SK-N-SH (cell line): ENCODE results near the gene ANGPTL1. TPM values are rescaled to one million over a fixed set of nuclear protein-coding genes. Genes with fewer than 3 reads are reported as not detected.

Experiments
- CTCF ChIA-PET: fragments of 300-600, 350-600 bp; formaldehyde crosslinking; extraction: SDS; loops from one replicate; lab custom pipeline; 2021; lab: Yijun Ruan, JAX
- POLR2A ChIA-PET: fragments of 350-600 bp; sonication (Branson Sonifier 250); formaldehyde crosslinking; extraction: SDS; loops from one replicate; lab custom pipeline; 2020; ENCODE audit warnings: antibody characterized with exemption, inconsistent platforms; lab: Yijun Ruan, JAX
- DNase-seq: peaks from one replicate; pipeline ENCODE4 v3.0.0; 2012
- H2AFZ ChIP-seq: fragments of 200-600 bp; sonication (generic); 2 replicates; pipeline ENCODE4 v1.8.1; 2016; ENCODE audit warnings: antibody characterized with exemption, mild to moderate bottlenecking, low read depth
- H3F3A ChIP-seq: fragments of 200-600 bp; sonication (generic); replicated peaks from 2 replicates; pipeline ENCODE3; 2016; ENCODE audit warnings: antibody characterized with exemption, mild to moderate bottlenecking; ENCODE audit not compliant: insufficient read depth
- H3K27ac ChIP-seq, 2 experiments: fragments of 200-500 bp in 1 of 2; fragments of 200-600 bp in 1 of 2; sonication (Bioruptor generic) in 1 of 2; sonication (generic), shearing (Covaris generic) in 1 of 2; 2 replicates each; pipeline versions ENCODE4 v1.5.1 to v1.6.1; 2014 to 2016; ENCODE audit warnings: low read depth in 2 of 2, inconsistent platforms in 1 of 2, low read length in 1 of 2, mild to moderate bottlenecking in 1 of 2, mixed read lengths in 1 of 2
- H3K27me3 ChIP-seq: fragments of 200-600 bp; sonication (generic), shearing (Covaris generic); 2 replicates; pipeline ENCODE4 v1.6.1; 2016; ENCODE audit warnings: mixed run types; ENCODE audit not compliant: insufficient read depth
- H3K36me3 ChIP-seq, 2 experiments: fragments of 200-500 bp in 1 of 2; fragments of 200-600 bp in 1 of 2; sonication (Bioruptor generic) in 1 of 2; sonication (generic) in 1 of 2; replicated peaks in 1 of 2; 2 replicates each; pipeline versions ENCODE3 to v1.5.1; 2014 to 2016; ENCODE audit warnings: low read length in 1 of 2, mild to moderate bottlenecking in 1 of 2; ENCODE audit not compliant: insufficient read depth in 2 of 2, control insufficient read depth in 1 of 2
- H3K4me1 ChIP-seq, 2 experiments: fragments of 200-500 bp in 1 of 2; fragments of 200-600 bp in 1 of 2; sonication (Bioruptor generic) in 1 of 2; sonication (generic), shearing (Covaris generic) in 1 of 2; 2 replicates each; pipeline versions ENCODE4 v1.5.1 to v1.6.1; 2014 to 2016; ENCODE audit warnings: low read depth in 1 of 2, low read length in 1 of 2, mixed run types in 1 of 2; ENCODE audit not compliant: insufficient read depth in 2 of 2, control insufficient read depth in 1 of 2
- H3K4me2 ChIP-seq: fragments of 200-600 bp; sonication (generic), shearing (Covaris generic); 2 replicates; pipeline ENCODE4 v1.6.1; 2017; ENCODE audit warnings: mixed run types
- H3K4me3 ChIP-seq, 2 experiments: fragments of 200-500 bp in 1 of 2; fragments of 200-600 bp in 1 of 2; sonication (Bioruptor generic) in 1 of 2; sonication (generic), shearing (Covaris generic) in 1 of 2; 2 replicates each; pipeline versions ENCODE4 v1.5.1 to v1.8.1; 2014 to 2016; ENCODE audit warnings: low read depth in 2 of 2, inconsistent platforms in 1 of 2, low read length in 1 of 2, mild to moderate bottlenecking in 1 of 2, mixed read lengths in 1 of 2, moderate library complexity in 1 of 2
- H3K79me2 ChIP-seq: fragments of 200-600 bp; sonication (generic); 2 replicates; pipeline ENCODE4 v1.8.1; 2017; ENCODE audit warnings: mild to moderate bottlenecking; ENCODE audit not compliant: insufficient read depth
- H3K9ac ChIP-seq: fragments of 200-600 bp; sonication (generic); 2 replicates; pipeline ENCODE4 v1.6.1; 2017; ENCODE audit warnings: mixed run types
- H3K9me2 ChIP-seq: fragments of 200-600 bp; sonication (generic); 2 replicates; pipeline ENCODE4 v1.6.1; 2017; ENCODE audit warnings: mixed run types
- H3K9me3 ChIP-seq: fragments of 200-600 bp; sonication (generic); 2 replicates; pipeline ENCODE4 v1.6.1; 2017; ENCODE audit warnings: mixed run types, mild to moderate bottlenecking, moderate library complexity
- H4K20me1 ChIP-seq: fragments of 200-600 bp; sonication (generic); 2 replicates; pipeline ENCODE4 v1.6.1; 2017; ENCODE audit warnings: mild to moderate bottlenecking, mixed run types; ENCODE audit not compliant: insufficient read depth
- ELF1 ChIP-seq: IDR thresholded peaks from 2 replicates; pipeline ENCODE4 v1.4.0; 2012
- FOXJ3 ChIP-seq: sonication (generic); formaldehyde crosslinking; IDR thresholded peaks from 2 replicates; pipeline ENCODE4 v1.5.1; 2020; ENCODE audit warnings: mild to moderate bottlenecking, missing genetic modification reagents
- FOXM1 ChIP-seq: IDR thresholded peaks from 2 replicates; pipeline ENCODE4 v1.4.0; 2012; ENCODE audit warnings: low read depth, mild to moderate bottlenecking
- GABPA ChIP-seq: IDR thresholded peaks from 2 replicates; pipeline ENCODE4 v1.4.0; 2012; ENCODE audit warnings: low read depth, mild to moderate bottlenecking
- GATA2 ChIP-seq: sonication (generic); formaldehyde crosslinking; IDR thresholded peaks from 2 replicates; pipeline ENCODE4 v1.5.0; 2020; ENCODE audit warnings: mild to moderate bottlenecking, missing genetic modification reagents
- IRF3 ChIP-seq: fragments of 150-350 bp; IDR thresholded peaks from 2 replicates; pipeline ENCODE4 v1.6.1; 2016; ENCODE audit warnings: mild to moderate bottlenecking, low read depth, low read length
- JUND ChIP-seq: IDR thresholded peaks from 2 replicates; pipeline ENCODE4 v1.4.0; 2012
- MAX ChIP-seq: IDR thresholded peaks from 2 replicates; pipeline ENCODE4 v1.4.0; 2012; ENCODE audit warnings: low read depth
- MEF2A ChIP-seq: IDR thresholded peaks from 2 replicates; pipeline ENCODE4 v1.4.0; 2012; ENCODE audit warnings: low read depth, borderline replicate concordance
- MXI1 ChIP-seq: IDR thresholded peaks from 2 replicates; pipeline ENCODE4 v1.6.1; 2012; ENCODE audit warnings: mild to moderate bottlenecking, low read depth, low read length, improper control_type of control experiment
- NFIC ChIP-seq: IDR thresholded peaks from 2 replicates; pipeline ENCODE4 v1.4.0; 2012; ENCODE audit warnings: borderline replicate concordance
- PBX3 ChIP-seq: IDR thresholded peaks from 2 replicates; pipeline ENCODE4; 2012
- RCOR1 ChIP-seq: fragments of 150-350 bp; IDR thresholded peaks from 2 replicates; pipeline ENCODE4 v1.6.1; 2017; ENCODE audit warnings: antibody characterized with exemption, low read length
- REST ChIP-seq: IDR thresholded peaks from 2 replicates; pipeline ENCODE4 v1.6.1; 2012; ENCODE audit warnings: mild to moderate bottlenecking, low read depth, low read length, moderate library complexity
- RXRA ChIP-seq: IDR thresholded peaks from 2 replicates; pipeline ENCODE4 v1.4.0; 2012; ENCODE audit warnings: low read depth, mild to moderate bottlenecking, borderline replicate concordance
- SMC3 ChIP-seq: IDR thresholded peaks from 2 replicates; pipeline ENCODE4 v1.6.1; 2012; ENCODE audit warnings: low read depth, low read length, improper control_type of control experiment
- TCF12 ChIP-seq: IDR thresholded peaks from 2 replicates; pipeline ENCODE4 v1.4.0; 2012
- USF1 ChIP-seq: IDR thresholded peaks from 2 replicates; pipeline ENCODE4 v1.4.0; 2012; ENCODE audit warnings: low read depth, borderline replicate concordance
- ZBTB33 ChIP-seq: IDR thresholded peaks from 2 replicates; pipeline ENCODE4 v1.4.0; 2012; ENCODE audit warnings: low read depth, borderline replicate concordance
- WGBS: methylation state at CpG from one replicate; pipeline ENCODE4 v1.1.6; 2017; ENCODE audit warnings: low lambda C conversion rate; 5-methylcytosine and 5-hydroxymethylcytosine counted together
- polyA plus RNA-seq, 3 experiments: library from polyadenylated mRNA; depleted of rRNA; stranded (reverse); fragments of >200 nt; gene quantifications; 2 replicates each; pipeline ENCODE4 v1.2.3, GENCODE V29; 2012

The ANGPTL1 gene
- polyA plus RNA-seq, 1 of the 3 experiments (the other 2 are of a cell fraction), result not detected

GRCh38 chr1:178875936-178876335 is 5.1 kb upstream of the ANGPTL1 start (continued):
- TF ChIP-seq USF1 (no peak), MAX (no peak)

GRCh38 chr1:178874966-178875365 is 4.1 kb upstream of the ANGPTL1 start:
- Histone ChIP-seq H3K9me2 (no peaks in the 10 kb centered on the region), H3K27me3 (no peaks in the 10 kb centered on the region), H3K4me3 (no peak overlapping the region), H3K4me2 (no peak overlapping the region), H3F3A (peaks cover 3% of the 10 kb centered on the region), H3K79me2 (no peaks in the 10 kb centered on the region), H3K4me1 (peaks cover 17 to 21% of the 10 kb centered on the region in 2 experiments; a peak in 3 of 4 replicates), H3K9ac (no peak overlapping the region), H3K36me3 (peaks cover 5 to 8% of the 10 kb centered on the region in 2 experiments), H3K9me3 (no peaks in the 10 kb centered on the region), H4K20me1 (no peaks in the 10 kb centered on the region), H2AFZ (no peak overlapping the region), H3K27ac (no peak overlapping the region)
- TF ChIP-seq NFIC (no peak), REST (no peak), ZBTB33 (no peak), TCF12 (no peak), PBX3 (no peak), ELF1 (no peak), SMC3 (no peak), RCOR1 (no peak), GABPA (no peak), FOXM1 (no peak), IRF3 (no peak), FOXJ3 (no peak), JUND (no peak), MEF2A (no peak), GATA2 (no peak), RXRA (no peak), MXI1 (no peak)
- POLR2A ChIA-PET, result no interaction called here
- WGBS, result 93% methylated on average over 2 of the region's 2 CpGs
- no peak for DNase-seq
- CTCF ChIA-PET, result no interaction called here
